Measurements from ENCODE around the gene EPB41L4B.

GRCh38 chr9:109242014-109242413, 78.8 kb downstream of the EPB41L4B start:
- TF ChIP-seq CTCF (IDR thresholded peaks at IDR 0.05) (no peak), POLR2A (IDR thresholded peaks at IDR 0.05) (no peak)

Data from body of pancreas (tissue), 4 donors.